ENCODE measurements around the gene IZUMO1.

- no peak for TF ChIP-seq EZH2 (IDR thresholded peaks at IDR 0.05; ENCODE audit: insufficient read depth, poor library complexity, severe bottlenecking)
- no peak for TF ChIP-seq EZH2phosphoT487 (IDR thresholded peaks at IDR 0.05; ENCODE audit: insufficient read depth, low read depth)
These were observed 48.7 kb downstream of the IZUMO1 start for GRCh38 chr19:48698046-48698445.

Data from GM23248 (cell line).